Gastroesophageal sphincter (tissue), 3 donors: ENCODE measurements around the gene C2orf92.

ENCODE experiments used
- EP300 ChIP-seq: sonication (generic); formaldehyde crosslinking; IDR thresholded peaks from one replicate; pipeline ENCODE4 v1.6.1; 2017; ENCODE audit warnings: antibody characterized with exemption, mild to moderate bottlenecking
- POLR2A ChIP-seq, 2 donors: fragments of 450-650 bp; IDR thresholded peaks; one replicate each; pipeline ENCODE4 v1.6.1; 2017; ENCODE audit warnings: antibody characterized with exemption in 2 of 2, mild to moderate bottlenecking in 2 of 2, moderate library complexity in 1 of 2
- TF ChIP-seq, protein P1 (sequence below), 4 experiments: fragments of 200-600 bp in 2 of 4; fragments of 450-650 bp in 2 of 4; sonication (generic) in 1 of 4; IDR thresholded peaks; one replicate each; pipeline ENCODE4 v1.5.1; 2017 to 2019; ENCODE audit warnings: antibody characterized with exemption in 4 of 4, mild to moderate bottlenecking in 2 of 4, moderate library complexity in 2 of 4

GRCh38 chr2:97745474-97746174 is 76.1 kb downstream of the C2orf92 start:
- TF ChIP-seq, protein P1, sequence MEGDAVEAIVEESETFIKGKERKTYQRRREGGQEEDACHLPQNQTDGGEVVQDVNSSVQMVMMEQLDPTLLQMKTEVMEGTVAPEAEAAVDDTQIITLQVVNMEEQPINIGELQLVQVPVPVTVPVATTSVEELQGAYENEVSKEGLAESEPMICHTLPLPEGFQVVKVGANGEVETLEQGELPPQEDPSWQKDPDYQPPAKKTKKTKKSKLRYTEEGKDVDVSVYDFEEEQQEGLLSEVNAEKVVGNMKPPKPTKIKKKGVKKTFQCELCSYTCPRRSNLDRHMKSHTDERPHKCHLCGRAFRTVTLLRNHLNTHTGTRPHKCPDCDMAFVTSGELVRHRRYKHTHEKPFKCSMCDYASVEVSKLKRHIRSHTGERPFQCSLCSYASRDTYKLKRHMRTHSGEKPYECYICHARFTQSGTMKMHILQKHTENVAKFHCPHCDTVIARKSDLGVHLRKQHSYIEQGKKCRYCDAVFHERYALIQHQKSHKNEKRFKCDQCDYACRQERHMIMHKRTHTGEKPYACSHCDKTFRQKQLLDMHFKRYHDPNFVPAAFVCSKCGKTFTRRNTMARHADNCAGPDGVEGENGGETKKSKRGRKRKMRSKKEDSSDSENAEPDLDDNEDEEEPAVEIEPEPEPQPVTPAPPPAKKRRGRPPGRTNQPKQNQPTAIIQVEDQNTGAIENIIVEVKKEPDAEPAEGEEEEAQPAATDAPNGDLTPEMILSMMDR (IDR thresholded peaks at IDR 0.05), result no peak
- TF ChIP-seq POLR2A (IDR thresholded peaks at IDR 0.05), result no peak
- TF ChIP-seq EP300, result no peak
